K562 (cell line): ENCODE data around the gene NANS. TPM values are rescaled to one million over a fixed set of nuclear protein-coding genes. Genes with fewer than 3 reads are reported as not detected.
A peak's percentile ranks its signal among the peaks of the same experiment; 100 is the strongest.

Experiments used
- BRD4 ChIP-seq: fragments of 200-600 bp; sonication (generic); IDR thresholded peaks from 2 replicates; pipeline ENCODE4 v1.6.1; 2017; ENCODE audit warnings: inconsistent platforms
- CTCFL ChIP-seq: IDR thresholded peaks from 2 replicates; pipeline ENCODE4 v1.6.1; 2011; ENCODE audit warnings: borderline replicate concordance, low read depth, mild to moderate bottlenecking, moderate library complexity, low read length; ENCODE audit not compliant: insufficient read depth, poor library complexity, severe bottlenecking
- MBD2 ChIP-seq: sonication (generic); IDR thresholded peaks from 2 replicates; pipeline ENCODE4 v1.6.1; 2016; ENCODE audit warnings: low read depth, borderline replicate concordance
- NFE2 ChIP-seq: IDR thresholded peaks from 2 replicates; pipeline ENCODE4 v1.6.1; 2014; ENCODE audit warnings: antibody characterized with exemption, low read depth
- PPARD ChIP-seq: fragments of 250-450 bp; sonication (Bioruptor Pico); IDR thresholded peaks from 2 replicates; pipeline ENCODE4 v1.8.0; 2022; ENCODE audit warnings: inconsistent platforms, mild to moderate bottlenecking, moderate library complexity
- PTTG1 ChIP-seq: fragments of 450-650 bp; IDR thresholded peaks from 2 replicates; pipeline ENCODE4 v1.6.1; 2016; ENCODE audit warnings: low read depth, mild to moderate bottlenecking, missing genetic modification characterization, missing compliant biosample characterization
- RBM25 ChIP-seq: fragments of 200-400 bp; formaldehyde crosslinking; IDR thresholded peaks from 2 replicates; pipeline ENCODE4 v1.6.1; 2018; ENCODE audit warnings: low read length, low read depth, moderate library complexity; ENCODE audit not compliant: severe bottlenecking
- SAP30 ChIP-seq: fragments of 200-600 bp; sonication (generic); IDR thresholded peaks from 2 replicates; pipeline ENCODE4 v1.6.1; 2012; ENCODE audit warnings: borderline replicate concordance, low read depth, mild to moderate bottlenecking, moderate library complexity, low read length, control low read depth, inconsistent platforms; ENCODE audit not compliant: insufficient read depth, poor library complexity, severe bottlenecking
- TAF1 ChIP-seq: IDR thresholded peaks from 2 replicates; pipeline ENCODE4 v1.6.1; 2011; ENCODE audit warnings: mild to moderate bottlenecking, low read length, moderate library complexity; ENCODE audit not compliant: insufficient read depth, control insufficient read depth, severe bottlenecking; ENCODE audit errors: extremely low read depth
- TRIM24 ChIP-seq, 2 experiments: fragments of 450-650 bp; IDR thresholded peaks; 2 replicates each; pipeline ENCODE4 v1.6.1; 2016
- ZBTB12 ChIP-seq: fragments of 250-450 bp; sonication (Bioruptor Pico); IDR thresholded peaks from 2 replicates; pipeline ENCODE4 v1.4.0; 2020
- ZNF23 ChIP-seq: fragments of 250-450 bp; sonication (Bioruptor Pico); IDR thresholded peaks from 2 replicates; pipeline ENCODE4 v1.4.0; 2020; ENCODE audit warnings: mild to moderate bottlenecking
- polyA plus RNA-seq, 8 experiments: library from polyadenylated mRNA; depleted of rRNA in 4 of 8; stranded (reverse) in 5 of 8; unstranded in 3 of 8; fragments of >200 nt; fragmentation: Nextera tagmentation in 2 of 8; fragmentation: Illumina TruSeq in 1 of 8; extraction: Ambion mirVana in 2 of 8; extraction: Trizol in 1 of 8; gene quantifications; 2 replicates each; pipeline versions ENCODE4 v1.2.1 to v1.2.3, GENCODE V29; 2011 to 2014; ENCODE audit warnings: inconsistent platforms in 1 of 8, missing spikeins in 1 of 8
- total RNA-seq, 7 experiments: library from RNA; depleted of rRNA in 6 of 7; stranded (reverse); fragments of >200 nt in 6 of 7; fragmentation: Illumina TruSeq in 2 of 7; extraction: Trizol in 2 of 7; gene quantifications; 2 replicates each; pipeline versions ENCODE4 v1.2.1 to v1.2.3, GENCODE V29; 2011 to 2021; ENCODE audit warnings: low replicate concordance in 1 of 7
- TF ChIP-seq, protein P1 (sequence below): fragments of 450-650 bp; IDR thresholded peaks from 2 replicates; pipeline ENCODE4 v1.6.1; 2017; ENCODE audit warnings: mild to moderate bottlenecking, moderate library complexity

The NANS gene
- total and polyA plus RNA-seq, 9 of the 15 experiments (the other 6 are each of a cell fraction or from before 2014, with no cell fraction given): 37.1 to 181 (median 137) TPM

DNA sequence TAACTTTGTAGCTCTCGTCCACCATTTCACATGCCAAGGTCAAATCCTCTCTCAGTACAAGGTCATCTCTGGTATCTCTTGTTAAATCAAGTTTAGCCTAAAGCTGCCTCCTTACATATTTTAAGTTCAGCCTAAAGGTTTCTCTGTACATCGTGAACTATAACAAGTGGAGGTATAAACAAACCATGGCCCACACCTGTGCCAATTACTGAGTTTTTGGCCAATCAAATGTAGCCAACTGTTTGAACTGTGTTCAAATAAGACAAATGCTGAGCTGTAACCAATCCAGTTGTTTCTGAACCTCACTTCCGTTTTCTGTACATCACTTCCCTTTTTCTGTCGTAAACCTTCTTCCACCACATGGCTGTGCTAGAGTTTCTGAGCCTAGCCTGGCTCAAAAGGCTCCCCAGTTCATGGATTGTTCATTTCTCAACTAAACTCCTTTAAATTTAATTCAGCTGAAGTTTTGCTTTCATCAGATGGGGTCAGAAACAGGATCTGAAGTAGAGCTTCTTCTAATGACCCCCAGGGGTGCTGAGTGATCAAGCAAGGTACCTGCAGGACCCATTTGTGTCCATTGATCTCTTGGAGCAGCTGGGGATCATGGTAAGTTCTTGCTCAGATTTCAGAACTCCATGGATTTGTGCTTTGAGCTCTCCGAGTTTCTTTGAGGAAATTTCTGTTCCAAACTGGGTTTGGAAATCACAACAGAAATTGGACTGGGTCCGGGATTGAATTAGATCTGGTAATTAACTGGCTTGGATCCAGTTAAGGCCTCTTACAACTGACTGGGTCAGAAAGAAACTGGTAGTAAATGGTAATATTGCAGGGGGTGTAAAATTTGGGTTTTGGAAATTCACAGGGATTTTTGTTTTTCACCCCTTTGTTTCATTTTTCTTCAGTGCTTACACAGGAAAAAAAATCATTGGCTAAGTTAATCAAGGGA is 11.0 kb upstream of the NANS start (continued):
- TF ChIP-seq ZBTB12 (peak; percentile 73; the same call in 1 of the 2 replicates), TRIM24 (IDR thresholded peaks at IDR 0.05) (peak in 1 of 2 experiments; percentile 70; a peak in 2 of 4 replicates), RBM25 (peak; percentile 46), TAF1 (peak; percentile 90), CTCFL (peak; percentile 63), PPARD (CRISPR knock-in tag) (no peak), BRD4 (no peak), NFE2 (0 out of 2 replicates have a peak, but pooled peaks have one; percentile 53), MBD2 (peak; percentile 23; the same call in 1 of the 2 replicates), SAP30 (no peak), ZNF23 (CRISPR knock-in tag) (no peak), PTTG1 (tag) (peak; percentile 68; the same call in 1 of the 2 replicates)
- TF ChIP-seq, protein P1, sequence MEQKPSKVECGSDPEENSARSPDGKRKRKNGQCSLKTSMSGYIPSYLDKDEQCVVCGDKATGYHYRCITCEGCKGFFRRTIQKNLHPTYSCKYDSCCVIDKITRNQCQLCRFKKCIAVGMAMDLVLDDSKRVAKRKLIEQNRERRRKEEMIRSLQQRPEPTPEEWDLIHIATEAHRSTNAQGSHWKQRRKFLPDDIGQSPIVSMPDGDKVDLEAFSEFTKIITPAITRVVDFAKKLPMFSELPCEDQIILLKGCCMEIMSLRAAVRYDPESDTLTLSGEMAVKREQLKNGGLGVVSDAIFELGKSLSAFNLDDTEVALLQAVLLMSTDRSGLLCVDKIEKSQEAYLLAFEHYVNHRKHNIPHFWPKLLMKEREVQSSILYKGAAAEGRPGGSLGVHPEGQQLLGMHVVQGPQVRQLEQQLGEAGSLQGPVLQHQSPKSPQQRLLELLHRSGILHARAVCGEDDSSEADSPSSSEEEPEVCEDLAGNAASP: no peak
